ENCODE results near the gene PARP6.

GRCh38 chr15:72193836-72194396, 78.4 kb downstream of the PARP6 start:
- TF ChIP-seq POLR2A (IDR thresholded peaks at IDR 0.05) (no peak), CTCF (IDR thresholded peaks at IDR 0.05) (no peak), EP300 (IDR thresholded peaks at IDR 0.05) (no peak)
